CD4-positive, alpha-beta T cell treated with Interleukin-15 for 4 hours (primary cell): ENCODE data around the gene PMP22.

Experiments
- DNase-seq: peaks from one replicate; pipeline ENCODE4 v3.0.0-alpha.2; 2020; ENCODE audit warnings: low spot score

Gene PMP22

DNA sequence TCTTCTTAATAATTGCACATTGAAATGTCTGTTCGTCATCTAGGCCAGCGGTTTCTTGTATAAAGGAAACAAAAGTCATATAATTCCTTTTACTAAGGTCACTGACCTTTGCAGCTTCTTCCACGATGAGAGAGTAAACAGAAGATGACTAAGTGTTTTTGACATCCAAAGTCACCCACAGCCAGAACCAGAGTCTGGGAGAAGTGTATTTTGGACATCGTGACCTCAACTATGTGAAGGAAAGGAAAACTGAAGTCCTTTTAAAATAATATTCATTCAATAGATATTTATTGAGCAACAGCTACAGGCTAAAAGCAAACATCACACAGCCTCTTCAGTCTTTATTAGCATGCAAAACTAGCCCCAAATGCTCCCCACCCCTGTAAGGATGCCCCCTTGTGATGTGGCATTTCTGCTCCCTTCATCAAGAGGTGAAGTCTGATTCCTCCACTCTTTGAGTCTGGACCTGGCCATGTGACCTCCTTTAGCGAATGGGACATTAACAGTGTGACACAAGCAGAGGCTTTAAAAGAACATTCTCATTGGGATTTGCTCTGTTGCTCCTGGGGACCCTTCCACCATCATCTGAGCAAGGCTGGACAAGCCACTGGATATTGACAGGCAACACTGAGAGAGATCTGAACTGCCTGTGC is 8.1 kb upstream of the PMP22 start:
- no peak for DNase-seq

DNA sequence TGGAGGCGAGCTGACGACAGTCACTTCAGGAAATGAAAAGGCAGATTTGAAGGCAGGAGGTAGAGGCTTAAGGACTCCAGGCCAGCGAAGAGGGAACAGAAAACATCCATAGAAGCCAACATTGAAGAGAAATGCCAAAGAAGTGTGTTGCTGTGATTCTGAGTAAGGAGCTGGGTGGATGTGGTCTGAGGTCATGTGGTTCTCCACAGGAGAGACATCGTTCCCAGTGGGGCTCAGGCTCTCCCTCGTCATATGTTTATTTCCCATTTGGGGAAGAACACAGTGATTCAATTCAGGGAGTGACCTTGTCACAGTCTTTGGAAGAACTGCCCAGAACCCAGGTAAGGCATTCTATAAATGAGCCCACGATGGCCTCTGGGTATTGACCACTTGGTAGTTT is 6.6 kb upstream of the PMP22 start:
- DNase-seq: no peak

DNA sequence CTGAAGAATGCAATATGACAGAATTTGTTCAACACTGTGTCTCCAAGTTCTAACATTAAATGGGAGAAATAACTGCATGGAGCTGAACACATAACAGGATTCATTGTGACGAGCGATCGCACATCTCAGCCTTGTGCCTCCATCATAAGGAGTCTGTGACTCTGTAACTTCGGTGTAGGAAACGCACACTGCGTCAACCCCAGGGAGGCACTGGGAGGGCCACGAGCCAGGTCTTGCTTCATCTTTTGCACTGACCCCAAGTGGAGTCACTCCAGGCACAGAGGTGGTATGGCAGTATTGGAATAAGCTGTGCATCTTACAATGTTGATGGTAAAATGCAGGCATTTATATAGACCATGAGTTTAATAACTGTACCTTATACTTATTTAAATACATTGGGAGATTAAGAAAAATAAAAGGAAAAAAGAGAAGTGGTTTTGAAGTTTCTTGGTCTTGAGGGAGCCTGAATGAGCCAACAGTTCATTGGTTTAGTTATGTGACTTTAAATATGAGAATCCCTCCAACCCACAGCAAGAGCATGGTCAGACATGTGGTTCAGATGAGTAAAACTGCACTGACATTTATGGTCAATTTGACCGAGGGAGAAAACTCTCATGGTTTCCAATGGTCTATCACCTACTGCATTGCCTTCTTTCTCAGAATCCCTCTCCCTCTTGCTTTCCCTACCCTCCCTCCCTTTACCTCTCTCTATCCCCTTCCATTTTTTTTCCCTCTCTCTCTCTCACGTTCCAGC is 5.7 kb upstream of the PMP22 start:
- no peak for DNase-seq

DNA sequence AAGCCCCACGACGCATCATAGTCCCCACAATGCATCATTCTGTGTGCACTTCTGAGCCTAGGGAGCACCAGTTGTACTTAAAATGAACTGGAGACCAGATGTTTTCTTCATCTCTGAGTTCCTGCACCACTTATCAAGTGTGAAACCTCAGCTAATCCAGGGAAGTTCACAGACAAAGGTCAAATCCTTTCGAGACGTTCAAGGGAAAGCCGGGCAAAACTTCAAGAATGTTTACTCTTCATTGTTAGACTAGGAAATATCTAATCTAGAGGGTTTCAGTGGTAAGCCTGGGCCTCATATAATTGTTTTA is 4.6 kb upstream of the PMP22 start:
- no peak for DNase-seq

DNA sequence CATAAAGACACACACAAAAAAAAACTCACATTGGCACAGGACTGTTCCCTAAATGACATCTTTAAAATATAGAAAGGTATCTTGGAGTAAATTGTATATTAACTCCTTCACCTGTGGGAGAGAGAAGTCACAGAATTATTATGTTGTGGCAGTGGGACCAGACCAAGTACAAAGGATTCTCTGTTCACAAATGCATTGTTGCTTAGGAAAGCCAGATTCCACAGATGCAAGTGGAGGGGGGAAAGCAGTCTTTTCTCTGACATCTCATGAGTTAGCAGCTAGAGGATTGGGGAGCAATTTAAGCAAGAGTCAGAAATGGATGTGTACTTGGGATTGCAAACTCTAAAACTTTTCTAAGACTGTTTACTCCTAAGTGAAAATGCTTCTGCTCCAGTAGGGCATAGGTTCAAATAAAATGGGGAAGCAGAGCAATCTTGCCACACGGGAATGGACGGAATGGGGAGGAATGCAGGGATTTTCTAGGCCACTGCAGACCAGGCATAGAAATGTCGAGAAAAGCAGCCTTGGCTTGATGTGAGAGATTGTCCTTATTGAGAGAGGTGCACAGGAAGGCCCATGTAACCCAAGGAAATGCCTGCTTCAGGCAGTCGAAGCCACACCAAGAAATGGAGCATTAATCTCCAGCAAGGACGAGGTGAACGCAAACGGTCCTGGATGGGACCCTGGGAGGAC is 4.1 kb upstream of the PMP22 start:
- DNase-seq: no peak

DNA sequence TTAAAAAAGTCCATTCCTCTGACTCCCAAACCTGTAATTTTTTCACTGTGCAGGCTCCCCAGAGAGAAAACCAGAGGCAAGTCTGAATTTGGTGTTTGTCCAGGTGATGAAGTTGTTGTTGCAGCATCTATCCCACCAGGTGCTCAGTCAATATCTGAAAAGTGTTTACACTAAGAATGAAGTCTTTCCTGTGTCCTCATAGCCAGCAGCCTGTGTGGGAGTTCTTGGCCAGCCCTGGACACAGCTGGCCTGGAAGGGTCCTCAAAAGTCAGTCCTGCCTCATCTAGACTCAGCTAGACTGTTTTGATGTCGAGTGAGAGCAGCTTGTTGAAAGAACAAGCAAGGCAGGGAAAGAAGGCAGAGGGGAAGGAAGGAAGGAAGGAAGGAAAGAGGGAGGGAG is 3.3 kb upstream of the PMP22 start:
- no peak for DNase-seq

DNA sequence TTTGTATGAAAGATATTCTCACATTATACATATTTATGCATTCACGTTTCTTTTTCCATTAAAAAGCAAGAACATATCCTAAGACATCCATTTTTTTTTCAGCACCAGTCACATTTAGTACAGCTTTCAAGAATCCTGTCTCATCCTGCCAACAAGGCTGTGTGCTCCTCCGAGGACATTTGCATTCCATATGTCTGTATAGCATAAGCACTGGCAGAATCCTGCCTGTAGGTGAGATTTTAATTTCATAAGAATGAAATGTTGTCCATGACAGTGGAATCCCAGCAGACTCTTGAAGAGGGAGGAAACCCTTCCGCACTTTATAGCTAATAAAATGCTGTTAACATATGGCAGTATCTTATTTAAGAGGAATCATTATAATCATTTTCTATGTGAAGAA is 2.9 kb upstream of the PMP22 start:
- no peak for DNase-seq

DNA sequence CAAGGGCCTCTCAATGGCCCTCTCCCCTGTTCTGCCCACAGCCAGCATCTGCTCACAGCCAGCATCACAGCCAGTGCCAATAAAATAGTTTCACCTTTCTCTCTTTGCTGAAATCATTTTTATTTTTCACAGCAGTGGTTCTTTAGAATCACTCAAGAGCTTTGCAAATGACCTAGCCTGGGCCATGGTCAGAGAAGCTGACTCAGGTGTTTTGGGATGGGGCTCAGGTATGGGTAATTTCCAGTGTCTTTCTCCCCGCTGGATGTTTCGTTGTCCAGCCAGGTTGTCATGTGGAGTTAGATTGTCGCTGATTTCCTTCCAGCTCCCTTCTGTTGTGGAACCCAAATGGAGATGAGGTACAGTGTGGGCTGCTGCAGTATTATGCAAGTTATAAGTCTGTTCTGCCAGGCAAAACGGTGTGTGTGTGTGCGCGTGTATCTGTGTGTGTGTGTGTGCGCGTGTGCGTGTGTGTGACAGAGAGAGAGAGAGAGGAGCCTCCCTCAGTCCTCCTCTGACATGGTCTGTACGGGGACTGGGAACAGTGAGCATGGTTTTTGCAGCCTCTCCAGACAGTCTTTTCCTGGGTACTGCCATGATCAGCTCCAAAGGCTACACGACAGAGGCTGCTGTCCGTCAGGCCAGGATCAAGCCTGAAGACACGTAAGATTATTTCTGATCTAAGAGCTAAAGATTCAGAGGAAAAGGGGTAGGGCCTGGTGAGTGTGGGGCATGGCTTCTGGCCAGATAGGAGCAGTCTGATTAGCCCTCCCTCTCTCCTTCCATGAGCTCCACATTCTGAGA is 1.4 kb upstream of the PMP22 start:
- no peak for DNase-seq

DNA sequence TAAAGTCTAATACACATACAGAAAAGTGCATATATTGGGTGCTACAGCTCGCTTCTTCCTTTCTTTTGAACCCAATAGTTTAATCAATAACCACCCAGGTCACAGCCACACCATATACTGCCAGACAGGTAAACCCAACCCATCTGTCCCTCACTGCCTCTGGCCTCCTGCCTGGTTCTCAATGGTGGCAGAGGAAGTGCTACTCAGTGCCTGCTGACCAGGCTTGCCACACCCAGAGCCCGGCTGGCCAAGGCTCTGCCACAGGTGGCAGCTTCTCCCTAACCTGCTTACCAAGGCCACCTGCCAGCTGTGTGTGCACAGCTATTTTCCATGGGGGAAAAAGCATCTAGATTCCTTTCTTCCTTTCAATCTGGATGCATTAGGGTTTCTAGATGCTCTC is 584 bp downstream of the PMP22 start:
- DNase-seq: no peak

DNA sequence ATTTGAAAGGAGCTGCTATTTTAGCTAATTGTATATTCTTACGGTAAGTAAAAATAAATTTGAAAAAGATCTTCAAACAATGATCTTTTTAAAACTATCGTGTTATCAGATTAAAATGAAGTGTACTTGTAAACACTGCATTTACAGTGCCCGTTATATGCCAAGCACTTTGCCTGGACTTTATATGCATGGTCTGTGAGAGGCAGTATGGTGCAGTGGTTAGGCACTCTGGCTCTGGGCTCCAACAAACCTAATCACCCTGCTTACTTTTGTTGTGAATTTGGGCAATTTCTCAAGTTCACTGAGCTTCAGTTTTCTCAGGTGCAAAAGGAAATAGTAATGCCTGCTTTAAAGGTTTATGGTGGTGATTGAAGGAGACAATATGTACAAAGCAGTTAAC is 1.4 kb downstream of the PMP22 start:
- no peak for DNase-seq

DNA sequence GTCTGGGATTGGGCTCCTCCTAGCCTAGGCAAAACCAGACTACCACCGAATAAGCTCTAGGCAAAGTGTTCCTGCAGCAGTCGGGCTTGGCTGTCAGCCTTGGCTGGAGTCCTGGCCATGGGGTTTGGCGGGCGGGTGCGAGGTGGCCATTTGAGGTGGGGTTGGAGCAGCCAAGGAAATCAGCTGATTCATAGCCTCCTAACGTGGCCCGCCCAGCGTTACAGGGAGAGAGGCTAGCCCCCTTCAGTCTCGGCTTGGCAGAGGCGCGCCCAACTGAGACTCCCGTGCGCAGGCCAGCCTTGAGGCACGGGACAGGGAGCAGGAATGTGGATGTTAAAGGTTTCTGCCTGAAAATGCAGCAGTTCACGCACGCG is 1.9 kb downstream of the PMP22 start:
- no peak for DNase-seq

DNA sequence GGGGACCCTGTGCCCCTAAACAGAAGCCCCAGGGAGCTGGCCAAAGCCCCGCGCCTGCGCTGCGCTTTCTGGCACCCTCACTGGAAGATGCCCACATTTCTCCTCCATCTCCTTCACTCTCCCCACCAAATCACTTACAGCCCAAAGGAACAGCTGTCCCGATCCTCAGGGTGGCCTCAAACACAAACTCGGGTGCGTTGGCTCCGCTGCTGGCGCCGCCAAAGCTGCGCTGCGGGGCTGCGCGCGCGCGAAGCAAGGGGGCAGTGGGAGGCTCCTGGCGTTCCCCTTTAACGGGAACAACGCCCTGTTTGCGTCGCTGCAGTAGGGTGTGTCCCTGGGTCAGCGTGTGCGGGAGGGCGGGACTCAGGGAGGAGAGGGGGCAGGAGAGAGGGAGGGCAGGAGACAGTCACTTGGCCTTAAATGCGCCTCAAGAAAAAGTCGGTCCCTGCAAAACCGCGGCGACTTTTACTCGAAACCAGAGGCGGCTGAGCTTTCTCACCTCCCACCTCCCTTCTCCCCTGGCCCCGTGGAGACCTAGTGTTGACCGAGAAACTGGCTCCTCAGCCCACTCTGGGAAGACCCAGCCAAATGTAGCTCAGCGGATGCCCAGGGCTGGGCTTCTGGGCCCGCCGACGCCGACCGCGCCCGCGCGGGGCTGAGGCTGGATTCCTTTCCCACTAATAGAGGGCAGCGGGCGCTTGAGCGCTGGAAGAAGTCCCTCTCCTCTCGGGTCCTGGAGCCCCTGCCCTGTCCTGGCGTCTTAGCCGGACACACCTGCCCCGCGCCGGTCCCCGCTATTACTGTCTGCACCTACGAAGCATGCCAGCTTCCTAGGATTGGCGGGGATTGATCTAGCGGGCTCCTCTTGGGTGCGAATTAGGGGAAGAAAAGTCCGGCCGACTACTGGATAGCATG is 2.6 kb downstream of the PMP22 start:
- no peak for DNase-seq

DNA sequence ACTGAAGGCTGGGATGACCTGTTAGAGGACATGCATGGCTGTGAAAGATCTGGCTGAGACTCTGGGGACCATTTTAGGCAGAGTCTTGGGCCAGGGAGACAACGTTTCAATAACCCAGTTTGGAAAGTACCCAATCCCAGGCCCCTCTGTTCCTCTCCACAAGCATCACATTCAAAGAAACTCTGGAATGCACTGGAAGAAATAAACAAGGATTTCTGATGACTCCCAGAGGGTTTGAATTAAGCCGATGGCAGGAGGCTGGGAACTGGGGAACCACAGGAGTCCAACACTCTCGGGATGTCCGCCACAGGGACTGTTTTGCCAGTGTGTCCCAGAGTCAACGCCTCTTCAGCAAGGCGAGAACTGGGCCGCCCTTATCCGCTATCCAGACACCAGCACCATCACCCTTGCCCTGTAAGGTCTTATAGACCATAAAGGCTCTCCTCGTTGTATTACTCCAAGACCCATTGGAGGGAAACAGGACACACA is 3.3 kb downstream of the PMP22 start:
- no peak for DNase-seq

DNA sequence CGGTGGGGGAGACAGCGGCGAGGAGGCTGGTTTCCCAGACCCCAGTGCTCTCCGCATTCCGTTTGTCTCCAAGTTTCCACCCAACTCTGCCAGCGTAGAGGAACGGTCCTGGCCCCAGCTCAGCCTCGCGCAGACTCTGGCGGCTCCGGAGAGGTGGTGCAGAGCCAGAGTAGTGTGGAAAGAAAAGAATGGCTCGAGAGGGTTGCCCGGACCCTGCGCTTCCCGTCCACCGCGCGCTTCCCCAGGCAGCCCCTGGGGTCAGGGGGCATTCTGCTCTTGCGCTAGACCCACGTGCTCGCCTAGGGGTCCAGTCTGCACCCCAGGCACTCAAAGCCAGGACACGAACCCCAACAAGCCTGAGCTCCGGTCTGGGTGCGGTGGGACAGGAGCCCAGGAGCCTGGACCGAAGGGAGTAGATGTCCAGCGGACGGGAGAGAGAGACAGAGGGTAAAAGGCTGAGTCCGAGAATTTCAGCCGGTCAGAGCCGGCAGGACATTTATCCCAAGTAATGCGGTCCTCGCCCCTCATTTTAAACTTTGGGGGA is 3.8 kb downstream of the PMP22 start:
- no peak for DNase-seq

DNA sequence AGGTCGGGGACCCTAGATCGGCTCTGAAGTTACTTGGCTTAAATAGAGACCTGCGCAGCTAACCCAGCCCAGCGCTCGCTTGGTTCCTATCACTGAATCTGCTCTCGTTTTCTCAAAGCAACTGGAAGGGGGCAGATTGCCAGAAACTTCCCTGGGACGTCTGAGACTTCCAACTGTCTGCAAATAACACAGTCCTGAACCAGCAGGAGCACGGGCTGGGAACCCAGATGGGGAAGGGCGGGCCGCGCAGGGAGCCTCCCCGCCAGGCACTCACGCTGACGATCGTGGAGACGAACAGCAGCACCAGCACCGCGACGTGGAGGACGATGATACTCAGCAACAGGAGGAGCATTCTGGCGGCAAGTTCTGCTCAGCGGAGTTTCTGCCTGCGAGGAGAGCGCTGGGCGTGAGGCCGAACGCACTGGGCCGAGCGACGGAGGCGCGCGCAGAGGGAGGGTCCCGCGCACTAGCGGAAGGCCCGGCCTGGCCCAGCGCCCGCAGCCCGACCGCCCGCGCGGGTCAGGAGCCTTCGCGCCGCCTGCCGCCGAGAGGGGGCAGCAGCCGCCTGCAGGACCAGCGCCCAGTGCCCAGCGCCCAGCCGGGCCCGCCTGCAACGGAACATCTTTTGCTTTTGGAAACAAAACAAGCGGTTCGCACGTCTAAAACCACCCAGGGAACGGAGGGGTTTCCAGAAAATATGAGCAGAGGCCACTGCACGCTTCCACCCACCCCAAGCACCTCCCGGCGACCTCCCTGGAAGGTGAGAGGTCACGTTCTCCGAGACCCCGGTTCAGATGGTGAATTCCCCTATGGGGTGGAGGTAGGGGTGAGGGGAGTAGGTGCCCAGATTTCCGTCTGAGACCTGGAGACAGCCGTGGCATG is 4.5 kb downstream of the PMP22 start:
- DNase-seq: peak; percentile 16

DNA sequence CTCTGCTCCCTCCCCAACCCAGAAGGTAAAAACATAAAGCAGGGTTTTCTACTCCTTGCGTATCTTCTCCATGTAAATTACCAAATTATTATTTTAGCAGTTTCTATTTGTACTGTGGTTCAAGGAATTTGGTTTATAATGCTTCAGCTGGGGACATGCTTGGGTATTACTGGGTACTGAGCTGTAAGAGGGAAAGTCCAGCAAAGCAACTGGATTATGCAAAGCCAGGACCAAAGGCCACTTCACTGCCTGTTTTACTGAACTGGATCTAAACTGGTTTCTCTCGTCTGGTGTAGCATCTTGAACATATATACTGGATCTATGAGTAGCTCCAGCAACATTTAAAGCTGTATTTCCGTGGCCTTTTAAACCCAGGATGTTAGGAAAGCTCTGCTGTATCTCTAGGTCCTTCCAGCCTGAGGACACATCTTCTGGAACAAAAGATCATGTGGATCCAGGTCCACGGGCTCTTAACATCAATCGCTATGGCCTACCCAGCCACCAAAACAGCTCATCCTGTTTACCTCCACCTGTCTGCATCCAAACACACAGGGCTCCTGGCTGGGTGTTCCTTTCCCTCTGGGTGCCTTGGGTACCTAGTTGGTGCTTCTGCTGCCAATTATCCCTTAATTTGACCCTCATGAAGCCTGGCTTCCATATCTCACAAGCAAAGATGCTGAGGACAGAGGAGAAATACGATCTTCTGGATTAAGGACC is 7.2 kb downstream of the PMP22 start:
- no peak for DNase-seq

DNA sequence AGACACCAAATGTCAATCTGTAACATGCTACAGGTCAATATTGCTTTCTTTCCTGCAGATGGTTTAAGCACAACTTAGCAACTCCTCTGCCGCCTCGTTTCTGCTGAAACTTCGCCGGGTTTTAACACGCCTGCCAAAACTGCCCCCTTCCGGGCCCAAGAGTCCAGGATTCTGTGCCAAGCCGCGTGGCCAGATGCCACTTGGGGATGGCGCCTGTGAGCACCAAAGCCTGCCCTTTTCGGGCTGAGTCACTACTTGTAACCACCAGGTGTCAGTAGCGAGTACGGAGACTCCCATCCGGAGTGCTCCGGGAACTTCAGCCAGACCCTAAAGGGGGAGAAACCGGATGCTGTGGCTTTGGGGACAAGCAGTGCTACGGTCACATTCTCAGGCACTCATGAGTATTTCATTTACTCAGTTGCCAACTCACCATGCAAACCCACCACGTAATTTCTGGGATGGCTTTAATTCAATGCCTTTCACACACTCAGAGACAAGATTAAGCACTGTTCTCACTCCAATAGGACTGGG is 7.8 kb downstream of the PMP22 start:
- peak; percentile 55 for DNase-seq

DNA sequence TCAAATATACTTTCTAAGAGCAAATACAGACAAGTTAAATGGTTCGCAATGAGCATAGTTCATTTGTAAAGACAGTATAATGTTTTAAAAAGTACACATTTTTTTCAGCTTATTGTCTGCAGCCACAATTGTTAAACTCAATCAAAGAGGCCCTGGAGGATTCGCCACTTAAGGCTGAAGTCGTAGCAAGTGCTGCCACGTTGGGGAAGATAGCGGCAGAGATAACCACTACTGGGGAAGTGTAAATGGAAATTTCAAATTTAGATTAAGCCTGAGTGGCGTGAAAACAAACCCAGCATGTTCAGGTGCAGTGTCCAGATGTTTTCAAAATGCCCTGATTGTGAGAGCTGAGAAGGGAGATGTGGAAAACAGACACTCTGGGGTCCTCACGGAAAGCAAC is 8.4 kb downstream of the PMP22 start:
- DNase-seq: no peak

DNA sequence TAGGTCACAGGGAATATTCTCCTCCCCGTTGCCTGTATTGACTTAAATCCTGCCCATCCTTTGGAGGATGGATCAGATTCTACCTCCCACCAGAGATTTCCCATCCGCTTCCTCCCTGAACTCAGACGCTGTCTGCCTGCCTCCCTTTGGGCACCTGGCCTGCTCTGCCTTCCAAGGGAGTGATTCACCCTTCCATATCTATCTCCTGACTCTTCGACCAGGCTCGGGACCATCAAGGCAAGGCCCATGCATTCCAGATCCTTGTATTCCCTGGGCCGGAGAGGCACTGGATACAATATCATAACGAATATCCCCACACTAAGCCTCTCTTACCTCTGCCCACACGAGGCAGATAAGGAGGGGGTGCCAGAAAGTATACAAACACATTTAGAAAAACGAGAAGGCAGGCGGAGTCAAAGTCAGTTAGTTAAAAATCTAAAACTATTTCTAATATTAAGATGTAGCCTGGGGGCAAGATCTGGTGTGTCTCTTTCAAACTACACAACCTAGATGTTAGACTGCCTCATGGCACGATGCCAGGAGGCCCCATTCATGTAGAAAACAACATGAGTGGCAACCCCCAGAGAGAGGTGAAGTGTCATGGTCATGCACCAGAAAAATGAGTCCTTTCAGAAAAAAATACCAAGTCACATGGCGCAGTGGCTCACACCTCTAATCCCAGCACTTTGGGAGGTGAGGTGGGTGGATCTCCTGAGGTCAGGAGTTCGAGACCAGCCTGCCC is 9.2 kb downstream of the PMP22 start:
- no peak for DNase-seq
